HG03442 (cell line): Measurements from ENCODE around the gene ZNF689.

Experiments used
- ATAC-seq: cut with Tn5 transposase; IDR thresholded peaks from one replicate; pipeline ENCODE4 v1.9.1; 2021; ENCODE audit warnings: mild to moderate bottlenecking, moderate library complexity; ENCODE audit not compliant: unreplicated experiment

Gene ZNF689

DNA sequence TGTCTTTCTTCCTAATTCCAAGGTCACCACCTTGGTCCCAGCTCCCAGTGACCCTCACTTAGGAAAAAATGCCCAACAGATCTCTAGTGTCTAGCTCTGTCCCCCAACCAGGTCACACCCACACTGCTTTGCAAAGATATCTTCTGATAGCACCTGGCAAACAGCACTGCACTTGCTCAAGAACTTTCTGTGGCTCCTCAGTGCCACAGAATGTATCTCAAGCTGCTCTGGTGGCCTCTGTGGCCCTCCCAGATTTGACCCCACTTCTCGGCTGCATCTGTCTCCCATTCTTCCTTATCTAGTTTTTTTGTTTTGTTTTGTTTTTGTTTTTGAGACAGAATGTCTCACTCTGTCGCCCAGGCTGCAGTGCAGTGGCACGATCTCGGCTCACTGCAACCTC lies 43.7 kb downstream of the ZNF689 start:
- no peak for ATAC-seq

DNA sequence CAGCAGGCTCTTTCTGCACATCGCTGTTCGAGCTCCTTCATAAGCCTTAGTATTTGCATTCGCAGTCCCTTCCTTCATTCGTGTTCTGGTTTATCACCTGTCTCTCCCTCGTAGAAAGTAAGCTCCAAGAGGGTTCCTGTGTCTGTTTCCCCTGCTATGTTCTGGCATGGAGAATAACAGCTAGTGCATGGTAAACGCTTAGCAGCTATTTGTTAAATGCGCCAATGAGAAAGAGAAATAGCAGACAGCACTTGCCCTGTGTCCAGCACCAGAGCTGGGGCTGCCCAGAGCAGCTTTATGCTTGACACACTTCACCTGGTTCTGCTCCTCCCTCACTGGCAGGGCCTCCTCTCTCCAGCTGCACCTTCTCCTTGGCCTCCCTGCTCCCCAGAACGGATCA lies 44.2 kb downstream of the ZNF689 start:
- ATAC-seq, result no peak

DNA sequence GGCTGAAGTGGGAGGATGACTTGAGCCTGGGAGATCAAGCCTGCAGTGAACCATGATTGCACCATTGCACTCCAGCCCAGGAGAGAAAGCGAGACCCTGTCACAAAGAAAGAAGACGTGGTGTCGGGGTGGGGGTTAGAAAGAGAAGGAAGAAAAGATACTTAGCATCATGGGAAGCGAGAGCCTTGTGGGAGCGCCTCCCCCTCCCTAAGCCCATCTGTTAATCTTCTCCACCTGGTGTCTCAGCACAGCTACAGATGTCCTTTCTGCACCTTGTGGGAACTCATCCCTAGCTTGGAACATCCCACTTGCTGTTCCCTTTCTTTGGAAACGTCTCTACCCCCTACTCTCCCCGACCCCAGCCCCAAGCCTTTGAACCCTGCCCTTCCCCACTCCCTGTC lies 44.7 kb downstream of the ZNF689 start:
- ATAC-seq, result no peak

DNA sequence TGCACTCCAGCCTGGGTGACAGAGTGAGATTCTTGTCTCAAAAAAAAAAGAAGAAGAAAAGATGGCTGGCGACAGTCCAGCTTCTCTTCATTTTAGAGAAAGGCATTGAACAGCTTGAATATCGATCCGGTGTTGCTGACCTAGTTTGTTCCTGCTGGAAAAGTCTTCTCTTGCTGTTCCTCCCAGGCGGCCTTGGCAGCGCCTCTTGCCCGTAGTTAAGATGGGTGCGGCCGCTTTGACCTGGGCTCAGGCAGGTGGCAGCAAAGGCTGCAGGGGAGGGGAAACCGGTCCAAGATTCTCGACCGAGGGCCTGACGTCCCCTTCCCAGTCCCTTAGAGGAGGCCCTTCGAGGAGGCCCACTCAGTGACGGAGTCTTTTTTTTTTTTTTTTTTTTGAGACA lies 48.2 kb downstream of the ZNF689 start:
- ATAC-seq, result no peak

DNA sequence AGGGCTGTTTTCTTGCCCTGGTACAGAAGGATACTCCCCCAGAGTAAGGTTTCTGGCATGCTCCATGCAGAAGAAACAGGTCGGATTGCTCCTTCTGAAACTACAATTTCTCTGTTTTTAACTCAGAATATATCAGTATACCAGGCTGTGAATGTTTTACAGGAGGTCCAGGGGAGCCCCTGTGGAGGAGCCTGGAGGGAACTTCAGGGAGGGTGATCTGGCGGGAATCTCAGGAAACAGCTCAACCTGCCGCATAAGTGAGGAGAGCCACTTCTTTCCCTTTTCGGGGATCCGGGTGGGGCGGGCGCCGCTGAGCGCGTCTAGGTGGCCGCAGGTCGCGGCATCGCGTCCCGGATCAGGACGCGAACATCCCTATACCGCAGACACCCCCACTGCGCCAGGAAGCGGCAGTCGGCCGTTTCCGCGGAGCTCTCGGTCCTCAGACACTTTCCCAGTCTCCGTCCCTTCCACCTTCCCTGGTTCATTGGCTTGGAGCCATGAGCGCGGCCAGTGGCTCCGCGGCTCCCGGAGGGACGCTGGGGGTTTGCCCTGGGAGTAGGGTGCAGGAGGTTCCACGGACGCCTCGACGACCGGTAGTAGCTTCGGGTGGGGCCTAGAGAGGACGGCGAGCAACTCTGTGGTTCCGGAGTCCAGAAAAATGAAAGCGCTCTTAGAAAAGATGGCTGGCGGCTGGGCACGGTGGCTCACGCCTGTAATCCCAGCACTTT lies 48.9 kb downstream of the ZNF689 start:
- ATAC-seq, result no peak

DNA sequence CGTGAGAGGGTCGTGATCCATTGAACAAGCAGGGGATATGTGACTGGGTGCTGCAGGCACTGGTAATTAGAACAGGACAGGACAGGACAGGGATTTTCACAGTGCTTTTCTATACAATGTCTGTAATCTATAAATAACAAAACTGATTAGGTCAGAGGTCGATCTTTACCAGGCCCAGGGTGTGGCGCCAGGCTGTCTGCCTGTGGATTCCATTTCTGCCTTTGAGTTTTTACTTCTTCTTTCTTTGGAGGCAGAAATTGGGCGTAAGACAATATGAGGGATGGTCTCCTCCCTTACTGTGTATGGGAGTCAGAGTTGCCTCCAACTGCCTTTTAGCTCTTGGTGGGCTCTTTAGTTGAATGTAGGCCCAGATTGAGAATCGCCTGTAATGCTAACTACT lies 50.5 kb downstream of the ZNF689 start:
- no peak for ATAC-seq

DNA sequence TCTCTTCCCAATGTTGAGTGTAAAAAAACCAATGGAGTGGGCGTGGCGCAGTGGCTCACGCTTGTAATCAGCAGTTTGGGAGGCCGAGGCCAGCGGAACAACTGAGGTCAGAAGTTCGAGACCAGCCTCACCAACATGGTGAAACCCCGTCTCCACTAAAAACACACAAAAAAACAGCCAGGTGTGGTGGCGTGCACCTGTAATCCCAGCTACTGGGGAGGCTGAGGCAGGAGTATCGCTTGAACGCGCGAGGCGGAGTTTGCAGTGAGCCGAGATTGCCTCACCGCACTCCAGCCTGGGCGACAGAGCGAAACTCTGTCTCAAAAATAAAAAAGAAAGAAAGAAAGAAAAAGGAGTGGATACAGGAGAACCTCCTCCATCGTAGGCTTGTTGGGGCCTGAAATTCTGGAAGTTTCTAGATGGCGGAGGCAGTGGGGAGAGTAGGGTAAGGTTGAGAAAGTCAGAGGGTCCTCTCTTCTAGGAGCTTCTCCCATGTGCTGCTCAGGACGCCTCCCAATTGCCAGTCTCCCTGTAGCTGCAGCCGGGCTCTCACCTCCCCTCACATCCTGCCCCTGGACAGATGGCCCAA lies 51.3 kb downstream of the ZNF689 start:
- ATAC-seq, result no peak

DNA sequence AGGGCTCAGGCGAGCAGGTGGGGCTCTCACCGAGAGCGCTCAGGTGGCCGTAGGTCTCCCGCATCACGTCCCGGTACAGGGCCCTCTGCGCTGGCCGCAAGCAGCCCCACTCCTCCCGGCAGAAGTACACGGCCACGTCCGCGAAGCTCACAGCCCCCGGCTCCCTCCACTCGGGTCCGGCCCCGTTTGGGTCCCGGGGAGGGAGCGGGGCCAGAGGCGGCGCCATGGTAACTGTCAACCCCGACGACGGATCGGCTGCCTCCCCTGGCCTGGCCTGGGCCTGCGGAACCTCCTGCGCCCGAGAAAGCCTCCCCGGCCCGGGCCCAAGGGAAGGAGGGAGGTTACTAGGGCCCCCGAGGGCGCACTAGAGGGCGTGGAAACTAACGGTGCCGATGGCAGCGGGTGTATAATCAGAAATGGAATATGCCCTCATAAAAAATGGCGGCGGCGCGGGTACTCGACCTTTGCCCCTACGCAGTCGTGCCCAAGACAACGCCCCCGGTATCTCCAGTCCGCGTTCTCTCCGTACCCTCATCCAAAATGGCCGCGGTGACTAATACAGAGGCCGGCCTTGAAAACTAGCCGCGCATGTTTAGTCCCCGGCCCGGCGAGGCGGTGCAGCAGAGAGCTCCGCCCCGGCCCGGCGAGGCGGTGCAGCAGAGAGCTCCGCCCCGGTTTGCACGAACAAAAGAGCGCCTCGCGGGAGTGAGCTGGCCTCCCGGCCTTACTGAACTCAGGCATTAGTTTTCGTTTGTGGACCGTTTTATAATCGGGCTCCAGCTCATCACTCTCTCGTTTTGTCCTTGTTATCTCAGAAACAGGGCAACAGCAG lies 52.0 kb downstream of the ZNF689 start, which contains the start of gene ZNF764:
TSS of gene ZNF764 (minus strand) at position 418 of the 832 bp plus-strand sequence. CDS start at position 226, 192 bp downstream.
- ATAC-seq, result peak; percentile 87

DNA sequence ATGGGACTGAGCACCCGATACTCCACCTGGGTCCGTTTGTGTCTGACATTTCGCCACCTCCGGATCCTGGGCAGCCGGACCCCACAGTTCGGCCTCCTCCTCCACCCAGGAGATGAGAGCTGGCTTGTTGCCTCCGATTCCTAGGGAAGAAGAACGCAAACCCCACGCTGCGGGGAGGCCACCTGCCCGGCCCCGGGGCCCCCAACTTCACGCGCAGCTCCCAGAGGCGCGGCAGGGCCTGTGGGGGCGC lies 52.6 kb downstream of the ZNF689 start:
- ATAC-seq, result no peak

DNA sequence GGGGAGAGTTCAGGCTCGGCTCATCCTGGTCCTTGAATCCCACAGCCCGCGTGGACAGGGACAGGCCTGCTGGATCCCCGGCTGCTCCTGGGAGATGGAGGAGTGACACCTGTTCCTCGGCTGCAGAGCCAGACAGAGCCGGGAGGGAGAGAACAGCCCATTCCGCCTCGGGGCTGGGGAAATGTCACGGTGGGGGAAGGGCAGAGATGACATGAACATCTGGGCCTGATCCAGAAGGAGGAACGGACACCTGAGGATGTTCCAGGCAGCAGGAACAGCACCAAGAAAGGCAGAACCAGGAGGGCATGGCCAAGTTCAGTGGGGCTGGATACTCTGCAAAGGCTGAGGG lies 54.1 kb downstream of the ZNF689 start:
- no peak for ATAC-seq

DNA sequence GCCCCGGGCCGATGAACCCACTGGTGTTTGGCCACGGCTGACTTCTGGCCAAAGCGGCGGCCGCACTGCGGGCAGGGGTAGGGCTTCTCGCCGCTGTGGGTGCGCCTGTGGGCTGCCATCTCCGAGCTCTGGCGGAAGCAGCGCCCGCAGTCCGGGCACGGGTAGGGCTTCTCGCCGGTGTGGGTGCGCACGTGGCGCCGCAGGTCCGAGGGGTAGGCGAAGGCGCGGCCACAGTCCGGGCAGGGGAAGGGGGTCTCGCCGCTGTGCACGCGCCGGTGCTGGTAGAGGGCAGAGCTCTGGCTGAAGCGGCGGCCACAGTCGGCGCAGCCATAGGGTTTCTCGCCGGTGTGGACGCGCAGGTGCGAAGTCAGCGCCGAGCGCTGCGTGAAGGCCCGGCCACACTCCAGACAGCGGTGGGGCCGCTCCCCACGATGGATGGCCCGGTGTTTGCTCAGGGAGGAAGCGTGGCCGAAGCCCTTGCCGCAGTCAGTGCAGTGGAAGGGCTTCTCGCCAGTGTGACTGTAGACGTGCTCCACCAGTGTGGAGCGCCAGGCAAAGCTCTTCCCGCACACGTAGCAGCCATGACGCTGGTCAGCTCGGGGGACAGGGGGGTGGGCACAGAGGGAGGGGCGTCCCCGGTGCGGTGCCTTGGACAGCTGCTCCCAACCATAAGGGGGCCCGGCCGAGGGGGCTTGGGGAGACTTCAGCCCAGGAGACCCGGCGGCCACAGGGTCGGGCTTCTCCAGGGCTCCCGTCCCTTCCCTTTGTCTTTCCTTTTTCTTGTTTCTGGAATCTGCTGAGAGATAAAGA lies 54.7 kb downstream of the ZNF689 start:
- no peak for ATAC-seq

DNA sequence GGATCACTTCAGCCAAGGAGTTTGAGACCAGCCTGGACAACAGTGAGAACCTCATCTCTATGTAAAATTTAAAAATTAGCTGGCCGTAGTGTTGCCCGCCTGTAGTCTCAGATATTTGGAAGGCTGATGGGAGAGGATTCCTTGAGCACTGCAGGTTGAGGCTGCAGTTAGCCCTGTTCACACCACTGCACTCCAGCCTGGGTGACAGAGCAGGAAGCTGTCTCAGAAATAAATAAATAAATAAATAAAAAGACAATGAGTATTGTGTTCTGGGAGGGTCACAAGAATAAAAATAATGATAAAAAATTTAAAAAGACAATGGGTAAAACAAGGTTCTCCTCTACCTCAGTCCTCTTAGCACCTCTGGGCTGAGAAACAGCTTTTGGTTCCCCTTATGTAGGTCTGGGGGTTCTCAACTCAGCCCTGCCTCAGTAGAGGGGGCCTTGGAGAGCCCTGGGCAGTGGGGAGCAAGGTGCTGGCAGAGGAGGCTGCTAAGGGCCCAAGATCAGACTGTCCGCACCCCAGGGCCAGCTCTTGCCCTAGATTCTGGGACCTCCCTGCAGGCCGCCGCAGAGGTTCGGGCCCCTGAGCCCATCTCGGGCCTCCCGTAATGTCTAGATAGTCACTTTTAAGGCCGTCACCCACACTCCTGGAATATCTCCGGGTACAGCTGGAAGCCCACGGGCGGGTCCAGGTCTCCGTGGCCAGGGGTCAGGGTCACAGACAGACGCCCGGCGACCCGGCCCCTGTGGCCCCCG lies 55.5 kb downstream of the ZNF689 start:
- no peak for ATAC-seq

DNA sequence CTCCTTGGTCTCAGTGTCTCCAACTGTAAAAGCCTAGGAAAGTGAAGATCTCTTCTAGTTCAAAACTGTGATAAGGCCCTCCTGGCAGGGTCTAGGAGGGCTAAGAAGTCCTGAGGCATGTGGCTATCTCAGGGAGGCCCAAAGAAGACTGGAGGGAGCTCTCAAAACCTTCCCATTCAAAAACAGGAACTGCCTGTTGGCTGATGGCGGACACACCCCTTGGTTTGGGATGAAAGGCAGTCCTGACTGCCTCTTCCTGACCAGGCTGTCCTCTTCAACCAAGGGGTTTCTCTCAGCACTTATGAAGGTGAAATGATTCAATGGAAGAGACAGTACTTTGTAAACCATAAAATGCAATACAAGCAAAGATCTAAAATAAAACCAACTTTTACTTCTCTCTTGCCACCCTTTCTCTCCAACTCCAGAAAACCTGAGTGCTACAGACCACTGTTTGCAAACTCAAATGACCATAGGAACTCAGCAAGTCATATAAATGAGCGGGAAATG lies 56.7 kb downstream of the ZNF689 start:
- ATAC-seq, result no peak

DNA sequence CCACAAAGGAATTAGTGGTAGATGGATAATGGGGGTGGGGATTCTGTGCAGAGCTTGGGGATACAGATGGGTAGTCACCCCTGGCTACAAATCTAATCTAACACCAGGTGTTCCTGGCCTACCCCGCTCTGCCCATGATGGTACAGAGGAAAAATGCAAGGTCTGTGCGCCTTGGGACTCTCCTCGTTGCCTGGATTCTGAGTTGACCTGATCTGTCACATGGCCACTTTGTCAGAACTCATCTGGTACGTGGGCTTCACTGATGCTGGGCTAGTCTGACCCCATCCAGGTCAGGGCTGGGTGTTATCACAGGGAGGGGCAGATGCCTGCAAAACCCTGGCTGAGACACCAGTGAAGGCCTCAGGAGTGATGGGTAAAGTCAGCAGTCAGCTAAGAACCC lies 57.2 kb downstream of the ZNF689 start:
- no peak for ATAC-seq
